Muscle of leg (tissue), 11 donors: Measurements from ENCODE around the gene CLMN. TPM values are rescaled to one million over a fixed set of nuclear protein-coding genes. Genes with fewer than 3 reads are reported as not detected.
A peak's percentile ranks its signal among the peaks of the same experiment; 100 is the strongest.

Experiments used
- DNase-seq: peaks from one replicate; pipeline ENCODE4 v3.0.0; 2013
- H3K27ac ChIP-seq: one replicate; pipeline ENCODE4 v1.5.1; 2013; ENCODE audit warnings: mild to moderate bottlenecking, low read length, control low read depth
- H3K27me3 ChIP-seq: one replicate; pipeline ENCODE4 v1.6.1; 2013; ENCODE audit warnings: low read length; ENCODE audit not compliant: control insufficient read depth, insufficient read depth
- H3K36me3 ChIP-seq: one replicate; pipeline ENCODE4 v1.6.1; 2013; ENCODE audit warnings: low read length; ENCODE audit not compliant: control insufficient read depth, insufficient read depth
- H3K4me1 ChIP-seq: one replicate; pipeline ENCODE4 v1.6.1; 2013; ENCODE audit warnings: low read length; ENCODE audit not compliant: control insufficient read depth, insufficient read depth
- H3K4me3 ChIP-seq: one replicate; pipeline ENCODE4 v1.5.1; 2013; ENCODE audit warnings: low read length, control low read depth
- H3K9me3 ChIP-seq: replicated peaks from 2 replicates; pipeline ENCODE4 v1.6.1; 2013; ENCODE audit warnings: low read depth, low read length; ENCODE audit not compliant: control insufficient read depth
- WGBS: methylation state at CpG from one replicate; pipeline ENCODE4 v1.1.5; 2013; ENCODE audit warnings: missing lambda C conversion rate; ENCODE audit not compliant: insufficient coverage; 5-methylcytosine and 5-hydroxymethylcytosine counted together
- polyA plus RNA-seq, 8 donors: library from polyadenylated mRNA; unstranded; fragments of 120-200 nt; gene quantifications; one replicate each; pipeline versions ENCODE4 v1.2.1 to v1.2.3, GENCODE V29; 2013; ENCODE audit warnings: inconsistent platforms in 1 of 8, low replicate concordance in 1 of 8; ENCODE audit not compliant: insufficient read length in 8 of 8, insufficient read depth in 1 of 8
- total RNA-seq: library from RNA; stranded (reverse); fragments of 120-200 nt; gene quantifications from one replicate; pipeline ENCODE4 v1.2.4, GENCODE V29; 2013

The CLMN gene
- total and polyA plus RNA-seq, 9 donors, result 2.1 to 4.0 (median 2.8) TPM

- H3K27me3 ChIP-seq, result no peaks in the 10 kb centered on the region
- WGBS, result 100% methylated on average over 1 of the region's 1 CpG
- no peak overlapping the region for H3K27ac ChIP-seq
- H3K4me3 ChIP-seq, result no peak overlapping the region
- no peak for DNase-seq
- no peaks in the 10 kb centered on the region for H3K4me1 ChIP-seq
- H3K36me3 ChIP-seq, result no peaks in the 10 kb centered on the region
- no peaks in the 10 kb centered on the region for H3K9me3 ChIP-seq
Measured at GRCh38 chr14:95242870-95243269, 76.8 kb downstream of the CLMN start.

- H3K27me3 ChIP-seq, result no peaks in the 10 kb centered on the region
- no peak overlapping the region for H3K4me3 ChIP-seq
- H3K36me3 ChIP-seq, result no peaks in the 10 kb centered on the region
- WGBS, result 45% methylated on average over 1 of the region's 6 CpGs
- no peak for DNase-seq
- H3K9me3 ChIP-seq, result no peaks in the 10 kb centered on the region
- no peak overlapping the region for H3K27ac ChIP-seq
- H3K4me1 ChIP-seq, result peaks cover 12% of the 10 kb centered on the region
Measured at GRCh38 chr14:95240859-95241813, 78.6 kb downstream of the CLMN start.

GRCh38 chr14:95238487-95239298, 81.0 kb downstream of the CLMN start:
- H3K4me1 ChIP-seq, result peaks cover 24% of the 10 kb centered on the region
- no peaks in the 10 kb centered on the region for H3K9me3 ChIP-seq
- 83% methylated on average over 6 of the region's 10 CpGs for WGBS
- DNase-seq, result no peak
- no peaks in the 10 kb centered on the region for H3K36me3 ChIP-seq
- H3K27me3 ChIP-seq, result no peaks in the 10 kb centered on the region
- no peak overlapping the region for H3K27ac ChIP-seq
- no peak overlapping the region for H3K4me3 ChIP-seq

GRCh38 chr14:95237958-95238340, 81.8 kb downstream of the CLMN start:
- H3K4me3 ChIP-seq, result no peak overlapping the region
- peaks cover 25% of the 10 kb centered on the region for H3K4me1 ChIP-seq
- WGBS, result 17% methylated on average over 10 of the region's 11 CpGs
- no peak overlapping the region for H3K27ac ChIP-seq
- DNase-seq, result peak; percentile 72
- no peaks in the 10 kb centered on the region for H3K9me3 ChIP-seq
- no peaks in the 10 kb centered on the region for H3K36me3 ChIP-seq
- H3K27me3 ChIP-seq, result no peaks in the 10 kb centered on the region

GRCh38 chr14:95237121-95237957, 82.4 kb downstream of the CLMN start:
- Histone ChIP-seq H3K4me3 (no peak overlapping the region), H3K27ac (no peak overlapping the region), H3K27me3 (no peaks in the 10 kb centered on the region), H3K36me3 (no peaks in the 10 kb centered on the region), H3K9me3 (no peaks in the 10 kb centered on the region), H3K4me1 (peaks cover 25% of the 10 kb centered on the region)
- 56% methylated on average over 14 of the region's 17 CpGs for WGBS
- DNase-seq, result peak; percentile 46

GRCh38 chr14:95236221-95236620, 83.5 kb downstream of the CLMN start:
- Histone ChIP-seq H3K4me1 (peaks cover 27% of the 10 kb centered on the region), H3K36me3 (no peaks in the 10 kb centered on the region), H3K9me3 (no peaks in the 10 kb centered on the region), H3K27me3 (no peaks in the 10 kb centered on the region), H3K4me3 (no peak overlapping the region), H3K27ac (no peak overlapping the region)
- 77% methylated on average over 7 of the region's 12 CpGs for WGBS
- DNase-seq, result no peak

- 89% methylated on average over 13 of the region's 14 CpGs for WGBS
- DNase-seq, result no peak
- no peaks in the 10 kb centered on the region for H3K36me3 ChIP-seq
- no peak overlapping the region for H3K27ac ChIP-seq
- no peaks in the 10 kb centered on the region for H3K27me3 ChIP-seq
- H3K4me3 ChIP-seq, result no peak overlapping the region
- peaks cover 27% of the 10 kb centered on the region for H3K4me1 ChIP-seq
- H3K9me3 ChIP-seq, result no peaks in the 10 kb centered on the region
Measured at GRCh38 chr14:95235767-95236166, 83.9 kb downstream of the CLMN start.

GRCh38 chr14:95235351-95235750, 84.4 kb downstream of the CLMN start:
- H3K27ac ChIP-seq, result no peak overlapping the region
- no peaks in the 10 kb centered on the region for H3K9me3 ChIP-seq
- no peak for DNase-seq
- H3K27me3 ChIP-seq, result peaks cover 3% of the 10 kb centered on the region
- H3K36me3 ChIP-seq, result no peaks in the 10 kb centered on the region
- 84% methylated on average over 4 of the region's 4 CpGs for WGBS
- H3K4me1 ChIP-seq, result peaks cover 27% of the 10 kb centered on the region
- no peak overlapping the region for H3K4me3 ChIP-seq

GRCh38 chr14:95234426-95234825, 85.3 kb downstream of the CLMN start:
- Histone ChIP-seq H3K27ac (no peak overlapping the region), H3K4me1 (peaks cover 27% of the 10 kb centered on the region), H3K4me3 (no peak overlapping the region), H3K9me3 (no peaks in the 10 kb centered on the region), H3K27me3 (peaks cover 5% of the 10 kb centered on the region), H3K36me3 (no peaks in the 10 kb centered on the region)
- no peak for DNase-seq
- WGBS, result 51% methylated on average over 6 of the region's 8 CpGs
